ENCODE results near the gene SLC18B1. TPM values are rescaled to one million over a fixed set of nuclear protein-coding genes. Genes with fewer than 3 reads are reported as not detected.

Gene SLC18B1
- total RNA-seq: 10.7 and 14.2 TPM in 2 replicates

GRCh38 chr6:132797951-132798868 lies at the start of gene SLC18B1:
SLC18B1 (minus strand) TSS chr6:132798637; CDS start chr6:132798456, 181 bp downstream.

Other genes starting within 250 kb of the SLC18B1 start
- gene TAAR8, start 246.0 kb downstream of the SLC18B1 start, total RNA-seq: not detected in 2 replicates
- not detected in 2 replicates for gene TAAR6, start 228.3 kb downstream of the SLC18B1 start, total RNA-seq
- gene TAAR5, start 208.9 kb downstream of the SLC18B1 start, total RNA-seq: not detected in 2 replicates
- gene TAAR2, start 174.4 kb downstream of the SLC18B1 start, total RNA-seq: not detected in 2 replicates
- gene TAAR1, start 139.5 kb downstream of the SLC18B1 start, total RNA-seq: not detected in 2 replicates
- gene VNN1, start 84.6 kb downstream of the SLC18B1 start, total RNA-seq: 0.20 and 0.69 TPM in 2 replicates
- gene VNN2, start 40.7 kb downstream of the SLC18B1 start, total RNA-seq: not detected in 2 replicates
- 2,062 and 2,246 TPM in 2 replicates for gene RPS12, start 15.9 kb upstream of the SLC18B1 start, total RNA-seq